Smooth muscle cell (in vitro differentiated cells): Measurements from ENCODE around the gene AHCY. TPM values are rescaled to one million over a fixed set of nuclear protein-coding genes. Genes with fewer than 3 reads are reported as not detected.
"Not testable (repeated sequence)": the region's sequence is repeated elsewhere in the genome, so short reads cannot be mapped to it uniquely, and the experiment has no call there.

Experiments
- DNase-seq: peaks from one replicate; lab custom pipeline; 2025; ENCODE audit not compliant: unreplicated experiment; lab: John Stamatoyannopoulos, UW
- H2AFZ ChIP-seq: fragments of 200-600 bp; sonication (generic); 2 replicates; pipeline ENCODE4 v1.6.0; 2016; ENCODE audit warnings: antibody characterized with exemption, low read depth, mild to moderate bottlenecking
- H3F3A ChIP-seq: fragments of 200-600 bp; sonication (generic); 2 replicates; pipeline ENCODE4 v1.6.0; 2017; ENCODE audit warnings: antibody characterized with exemption, low read depth
- H3K27ac ChIP-seq: fragments of 200-600 bp; sonication (generic); 2 replicates; pipeline ENCODE4 v1.5.1; 2016; ENCODE audit warnings: low read depth, mild to moderate bottlenecking
- H3K27me3 ChIP-seq: fragments of 200-600 bp; sonication (generic); 2 replicates; pipeline ENCODE4 v1.6.1; 2016; ENCODE audit warnings: low read depth, mild to moderate bottlenecking
- H3K36me3 ChIP-seq: fragments of 200-600 bp; sonication (generic); 2 replicates; pipeline ENCODE4 v1.5.1; 2016; ENCODE audit warnings: low read depth
- H3K4me1 ChIP-seq: fragments of 200-600 bp; sonication (generic); 2 replicates; pipeline ENCODE4 v1.5.1; 2016; ENCODE audit warnings: low read depth
- H3K4me2 ChIP-seq: fragments of 200-600 bp; sonication (generic); 2 replicates; pipeline ENCODE4 v1.6.0; 2016; ENCODE audit warnings: mild to moderate bottlenecking
- H3K4me3 ChIP-seq: fragments of 200-600 bp; sonication (generic); 2 replicates; pipeline ENCODE4 v1.5.1; 2016; ENCODE audit warnings: mild to moderate bottlenecking
- H3K79me2 ChIP-seq: fragments of 200-600 bp; sonication (generic); 2 replicates; pipeline ENCODE4 v1.6.0; 2016; ENCODE audit warnings: low read depth, mild to moderate bottlenecking
- H3K9ac ChIP-seq: fragments of 200-600 bp; sonication (generic); 2 replicates; pipeline ENCODE4 v1.6.0; 2016; ENCODE audit warnings: low read depth
- H3K9me3 ChIP-seq: fragments of 200-600 bp; sonication (generic); replicated peaks from 2 replicates; pipeline ENCODE4 v1.5.1; 2016; ENCODE audit warnings: low read depth
- H4K20me1 ChIP-seq: fragments of 200-600 bp; sonication (generic); 2 replicates; pipeline ENCODE4 v1.6.0; 2016; ENCODE audit warnings: low read depth
- WGBS: methylation state at CpG from one replicate; pipeline ENCODE4 v1.1.7; 2016; ENCODE audit warnings: low lambda C conversion rate; 5-methylcytosine and 5-hydroxymethylcytosine counted together
- polyA plus RNA-seq: library from polyadenylated mRNA; unstranded; fragments of >200 nt; fragmentation: Nextera tagmentation; extraction: Ambion mirVana; gene quantifications from 2 replicates; pipeline ENCODE4 v1.2.1, GENCODE V29; 2016
- total RNA-seq: library from RNA; depleted of rRNA; stranded (reverse); fragments of >200 nt; gene quantifications from 2 replicates; pipeline ENCODE4 v1.2.3, GENCODE V29; 2014
- TF ChIP-seq, protein P1 (sequence below): fragments of 200-600 bp; sonication (generic); IDR thresholded peaks from 2 replicates; pipeline ENCODE4 v1.5.1; 2017; ENCODE audit warnings: borderline replicate concordance, mild to moderate bottlenecking, antibody characterized with exemption; ENCODE audit not compliant: insufficient read depth, poor library complexity, severe bottlenecking

AHCY gene
- total and polyA plus RNA-seq, 2 experiments from 2014 or later, result 39.4 to 73.8 TPM

- Histone ChIP-seq H4K20me1 (no peaks in the 10 kb centered on the region), H3K27ac (no peak overlapping the region), H3K4me1 (no peaks in the 10 kb centered on the region), H3F3A (no peaks in the 10 kb centered on the region), H3K27me3 (no peaks in the 10 kb centered on the region), H2AFZ (no peak overlapping the region), H3K79me2 (no peaks in the 10 kb centered on the region), H3K9ac (no peak overlapping the region), H3K36me3 (no peaks in the 10 kb centered on the region), H3K4me3 (no peak overlapping the region), H3K9me3 (no peaks in the 10 kb centered on the region), H3K4me2 (no peak overlapping the region)
- DNase-seq, result no peak
- 68% methylated on average over 4 of the region's 4 CpGs for WGBS
- TF ChIP-seq, protein P1, sequence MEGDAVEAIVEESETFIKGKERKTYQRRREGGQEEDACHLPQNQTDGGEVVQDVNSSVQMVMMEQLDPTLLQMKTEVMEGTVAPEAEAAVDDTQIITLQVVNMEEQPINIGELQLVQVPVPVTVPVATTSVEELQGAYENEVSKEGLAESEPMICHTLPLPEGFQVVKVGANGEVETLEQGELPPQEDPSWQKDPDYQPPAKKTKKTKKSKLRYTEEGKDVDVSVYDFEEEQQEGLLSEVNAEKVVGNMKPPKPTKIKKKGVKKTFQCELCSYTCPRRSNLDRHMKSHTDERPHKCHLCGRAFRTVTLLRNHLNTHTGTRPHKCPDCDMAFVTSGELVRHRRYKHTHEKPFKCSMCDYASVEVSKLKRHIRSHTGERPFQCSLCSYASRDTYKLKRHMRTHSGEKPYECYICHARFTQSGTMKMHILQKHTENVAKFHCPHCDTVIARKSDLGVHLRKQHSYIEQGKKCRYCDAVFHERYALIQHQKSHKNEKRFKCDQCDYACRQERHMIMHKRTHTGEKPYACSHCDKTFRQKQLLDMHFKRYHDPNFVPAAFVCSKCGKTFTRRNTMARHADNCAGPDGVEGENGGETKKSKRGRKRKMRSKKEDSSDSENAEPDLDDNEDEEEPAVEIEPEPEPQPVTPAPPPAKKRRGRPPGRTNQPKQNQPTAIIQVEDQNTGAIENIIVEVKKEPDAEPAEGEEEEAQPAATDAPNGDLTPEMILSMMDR, result no peak
Observed at GRCh38 chr20:34333786-34334185, 30.6 kb upstream of the AHCY start.

DNA sequence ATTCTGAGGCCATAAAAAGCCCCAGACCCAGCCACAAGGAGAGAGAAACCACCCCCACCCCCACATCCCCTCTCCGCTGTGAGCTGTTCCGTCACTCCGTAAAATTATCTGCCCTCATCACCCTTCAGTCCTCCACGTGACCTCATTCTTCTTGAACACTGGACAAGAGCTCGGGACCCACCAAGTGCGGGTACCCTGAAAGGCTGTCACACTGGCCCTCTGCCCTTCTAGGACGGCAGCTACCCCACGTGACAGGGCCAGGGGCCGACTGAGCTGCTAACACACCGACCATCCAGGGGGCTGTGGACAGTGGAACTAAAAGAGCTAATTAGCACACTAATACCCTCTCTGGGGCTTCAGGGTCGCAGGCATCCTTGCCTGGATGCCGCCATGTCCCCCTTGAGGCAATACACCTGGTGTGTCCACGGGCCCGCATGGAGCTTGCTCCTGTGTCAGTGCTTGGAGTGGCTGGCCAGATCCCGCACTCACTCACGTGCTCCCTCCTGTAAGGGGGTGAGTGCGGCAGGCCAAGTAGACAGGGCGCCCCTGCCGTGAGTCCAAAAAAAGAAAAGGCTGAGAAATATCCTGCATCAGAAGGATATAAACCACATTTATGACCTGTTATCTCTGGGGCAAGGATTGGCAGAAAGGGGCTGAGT, 29.2 kb upstream of the AHCY start:
- TF ChIP-seq, protein P1, result no peak
- Histone ChIP-seq H3K79me2 (no peaks in the 10 kb centered on the region), H3K36me3 (no peaks in the 10 kb centered on the region), H3K27me3 (no peaks in the 10 kb centered on the region), H3F3A (no peaks in the 10 kb centered on the region), H3K4me3 (no peak overlapping the region), H3K9me3 (no peaks in the 10 kb centered on the region), H3K4me1 (no peaks in the 10 kb centered on the region), H3K4me2 (no peak overlapping the region), H3K9ac (no peak overlapping the region), H3K27ac (no peak overlapping the region), H2AFZ (no peak overlapping the region), H4K20me1 (no peaks in the 10 kb centered on the region)
- no peak for DNase-seq
- 70% methylated on average over 19 of the region's 19 CpGs for WGBS

- no peaks in the 10 kb centered on the region for H3K4me1 ChIP-seq
- H2AFZ ChIP-seq, result no peak overlapping the region
- no peak overlapping the region for H3K27ac ChIP-seq
- H3K27me3 ChIP-seq, result no peaks in the 10 kb centered on the region
- H4K20me1 ChIP-seq, result no peaks in the 10 kb centered on the region
- H3K4me2 ChIP-seq, result no peak overlapping the region
- no peaks in the 10 kb centered on the region for H3K9me3 ChIP-seq
- no peak overlapping the region for H3K9ac ChIP-seq
- H3F3A ChIP-seq, result no peaks in the 10 kb centered on the region
- H3K4me3 ChIP-seq, result no peak overlapping the region
- DNase-seq, result no peak
- H3K36me3 ChIP-seq, result no peaks in the 10 kb centered on the region
- TF ChIP-seq, protein P1, result no peak
- no peaks in the 10 kb centered on the region for H3K79me2 ChIP-seq
- WGBS, result 74% methylated on average over 7 of the region's 7 CpGs
Observed at GRCh38 chr20:34331838-34332237, 28.7 kb upstream of the AHCY start.

DNA sequence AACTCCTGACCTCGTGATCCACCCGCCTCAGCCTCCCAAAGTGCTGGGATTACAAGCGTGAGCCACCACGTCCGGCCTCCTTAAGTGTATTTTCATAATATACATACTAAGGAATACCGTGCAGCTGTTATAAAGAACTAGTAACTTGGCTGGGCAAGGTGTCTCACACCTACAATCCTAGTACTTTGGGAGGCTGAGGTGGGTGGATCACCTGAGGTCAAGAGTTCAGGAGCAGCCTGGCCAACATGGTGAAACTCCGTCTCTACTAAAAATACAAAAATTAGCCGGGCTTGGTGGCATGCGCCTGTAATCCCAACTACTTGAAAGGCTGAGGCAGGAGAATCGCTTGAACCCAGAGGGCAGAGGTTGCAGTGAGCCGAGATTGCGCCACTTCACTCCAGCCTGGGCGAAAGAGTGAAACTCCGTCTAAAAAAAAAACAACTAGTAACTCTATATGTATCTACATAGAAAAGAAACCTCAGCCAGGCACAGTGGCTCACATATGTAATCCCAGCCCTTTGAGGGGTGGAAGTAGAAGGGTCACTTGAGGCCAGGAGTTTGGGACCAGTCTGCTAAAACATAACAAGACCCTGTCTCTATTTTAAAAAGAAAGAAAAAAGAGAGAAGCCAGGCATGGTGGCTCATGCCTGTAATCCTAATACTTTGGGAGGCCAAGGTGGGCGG, 27.8 kb upstream of the AHCY start:
- not testable (repeated sequence) for H3K9ac ChIP-seq, H2AFZ ChIP-seq, H3K36me3 ChIP-seq, H3K4me1 ChIP-seq, H3K4me2 ChIP-seq, H3K4me3 ChIP-seq, H3K27ac ChIP-seq, H3F3A ChIP-seq, H3K79me2 ChIP-seq, DNase-seq, H3K9me3 ChIP-seq, H4K20me1 ChIP-seq, H3K27me3 ChIP-seq
- WGBS, result 95% methylated on average over 15 of the region's 15 CpGs
